KMS-11 (cell line): ENCODE results near the gene HBA2.

Experiments
- H2AFZ ChIP-seq: fragments of 200-600 bp; sonication (generic); 2 replicates; pipeline ENCODE4 v1.6.1; 2016; ENCODE audit warnings: antibody characterized with exemption, mixed run types, low read depth
- H3K27ac ChIP-seq: fragments of 200-600 bp; sonication (generic); 2 replicates; pipeline ENCODE4 v1.6.1; 2016; ENCODE audit warnings: mild to moderate bottlenecking, mixed run types
- H3K27me3 ChIP-seq: fragments of 200-600 bp; sonication (generic); 2 replicates; pipeline ENCODE4 v1.6.1; 2017; ENCODE audit warnings: mild to moderate bottlenecking, low read depth, mixed run types, moderate library complexity; ENCODE audit not compliant: insufficient read depth
- H3K36me3 ChIP-seq: fragments of 200-600 bp; sonication (generic); 2 replicates; pipeline ENCODE4 v1.6.1; 2017; ENCODE audit warnings: mild to moderate bottlenecking, mixed run types; ENCODE audit not compliant: insufficient read depth
- H3K4me1 ChIP-seq: fragments of 200-600 bp; sonication (generic); 2 replicates; pipeline ENCODE4 v1.6.1; 2016; ENCODE audit warnings: mild to moderate bottlenecking, low read depth, mixed run types; ENCODE audit not compliant: poor library complexity, severe bottlenecking
- H3K4me2 ChIP-seq: fragments of 200-600 bp; sonication (generic); 2 replicates; pipeline ENCODE4 v1.7.0; 2016; ENCODE audit warnings: mild to moderate bottlenecking, mixed run types
- H3K4me3 ChIP-seq: fragments of 200-600 bp; sonication (generic); IDR thresholded peaks from 2 replicates; pipeline ENCODE4 v1.6.1; 2017; ENCODE audit warnings: low read depth, low read length, mixed read lengths; ENCODE audit not compliant: insufficient read depth
- H3K79me2 ChIP-seq: fragments of 200-600 bp; sonication (generic); 2 replicates; pipeline ENCODE4 v1.6.1; 2016; ENCODE audit warnings: low read depth, mixed run types; ENCODE audit not compliant: insufficient read depth
- H3K9ac ChIP-seq: fragments of 200-600 bp; sonication (generic); 2 replicates; pipeline ENCODE4 v1.6.1; 2016; ENCODE audit warnings: mild to moderate bottlenecking, mixed run types
- H4K20me1 ChIP-seq: fragments of 200-600 bp; sonication (generic); 2 replicates; pipeline ENCODE4 v1.6.1; 2016; ENCODE audit warnings: mild to moderate bottlenecking, mixed run types; ENCODE audit not compliant: insufficient read depth
- TF ChIP-seq, protein P1 (sequence below): fragments of 200-600 bp; sonication (generic); conservative IDR thresholded peaks from 2 replicates; pipeline ENCODE4 v1.6.1; 2017; ENCODE audit warnings: low read depth, mild to moderate bottlenecking, antibody characterized with exemption, low read length, moderate library complexity, mixed read lengths

The HBA2 gene

DNA sequence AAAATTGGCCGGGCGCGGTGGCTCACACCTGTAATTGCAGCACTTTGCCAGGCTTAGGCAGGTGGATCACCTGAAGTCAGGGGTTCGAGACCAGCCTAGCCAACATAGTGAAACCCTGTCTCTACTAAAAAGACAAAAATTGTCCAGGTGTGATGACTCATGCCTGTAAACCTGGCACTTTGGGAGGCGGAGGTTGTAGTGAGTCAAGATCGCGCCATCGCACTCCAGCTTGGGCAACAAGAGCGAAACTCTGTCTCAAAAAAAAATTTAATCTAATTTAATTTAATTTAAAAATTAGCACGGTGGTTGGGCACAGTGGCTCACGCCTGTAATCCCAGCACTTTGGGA, 6.0 kb downstream of the HBA2 start:
- no peak overlapping the region for H3K9ac ChIP-seq
- no peak overlapping the region for H3K4me3 ChIP-seq
- H3K27ac ChIP-seq = no peak overlapping the region
- no peak overlapping the region for H3K4me2 ChIP-seq
- TF ChIP-seq, protein P1, sequence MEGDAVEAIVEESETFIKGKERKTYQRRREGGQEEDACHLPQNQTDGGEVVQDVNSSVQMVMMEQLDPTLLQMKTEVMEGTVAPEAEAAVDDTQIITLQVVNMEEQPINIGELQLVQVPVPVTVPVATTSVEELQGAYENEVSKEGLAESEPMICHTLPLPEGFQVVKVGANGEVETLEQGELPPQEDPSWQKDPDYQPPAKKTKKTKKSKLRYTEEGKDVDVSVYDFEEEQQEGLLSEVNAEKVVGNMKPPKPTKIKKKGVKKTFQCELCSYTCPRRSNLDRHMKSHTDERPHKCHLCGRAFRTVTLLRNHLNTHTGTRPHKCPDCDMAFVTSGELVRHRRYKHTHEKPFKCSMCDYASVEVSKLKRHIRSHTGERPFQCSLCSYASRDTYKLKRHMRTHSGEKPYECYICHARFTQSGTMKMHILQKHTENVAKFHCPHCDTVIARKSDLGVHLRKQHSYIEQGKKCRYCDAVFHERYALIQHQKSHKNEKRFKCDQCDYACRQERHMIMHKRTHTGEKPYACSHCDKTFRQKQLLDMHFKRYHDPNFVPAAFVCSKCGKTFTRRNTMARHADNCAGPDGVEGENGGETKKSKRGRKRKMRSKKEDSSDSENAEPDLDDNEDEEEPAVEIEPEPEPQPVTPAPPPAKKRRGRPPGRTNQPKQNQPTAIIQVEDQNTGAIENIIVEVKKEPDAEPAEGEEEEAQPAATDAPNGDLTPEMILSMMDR = no peak
- H3K27me3 ChIP-seq = peaks cover 45% of the 10 kb centered on the region
- no peak overlapping the region for H2AFZ ChIP-seq
- no peaks in the 10 kb centered on the region for H4K20me1 ChIP-seq
- no peaks in the 10 kb centered on the region for H3K79me2 ChIP-seq
- peaks cover 10% of the 10 kb centered on the region for H3K4me1 ChIP-seq
- no peaks in the 10 kb centered on the region for H3K36me3 ChIP-seq

DNA sequence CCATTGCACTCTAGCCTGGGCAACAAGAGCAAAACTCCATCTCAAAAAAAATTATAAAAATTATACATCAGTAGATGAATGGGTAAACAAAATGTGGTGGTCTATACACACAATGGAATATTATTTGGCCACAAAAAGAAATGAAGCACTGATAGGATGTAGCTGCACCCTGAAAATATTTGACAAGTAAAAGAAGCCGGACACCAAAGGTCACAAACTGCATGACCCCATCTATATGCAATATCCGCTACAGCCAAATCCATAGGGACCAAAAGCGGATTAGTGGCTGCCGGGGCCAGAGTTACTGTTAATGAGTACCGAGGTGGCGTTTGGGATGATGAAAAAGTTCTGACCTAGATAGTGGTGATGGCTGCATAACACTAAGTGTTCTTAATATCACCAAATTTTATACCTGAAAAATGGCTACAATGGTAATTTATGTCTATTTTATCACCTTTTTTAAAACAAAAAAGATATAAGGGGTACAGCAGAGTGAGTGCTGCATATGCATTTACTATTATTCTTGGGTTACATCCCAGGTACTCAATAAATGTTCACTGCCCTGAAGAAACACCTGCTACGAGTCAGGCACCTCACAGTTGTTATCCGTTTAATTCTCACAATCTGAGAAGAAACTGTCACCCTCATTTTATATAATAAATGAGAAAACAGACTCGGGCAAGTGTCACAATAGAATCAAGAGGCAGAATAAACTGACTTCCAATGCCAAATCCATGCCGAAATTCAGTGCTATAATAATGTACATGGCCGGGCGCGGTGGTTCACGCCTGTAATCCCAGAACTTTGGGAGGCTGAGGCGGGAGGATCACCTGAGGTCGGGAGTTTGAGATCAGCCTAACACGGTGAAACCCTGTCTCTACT, 6.8 kb downstream of the HBA2 start:
- TF ChIP-seq, protein P1 = no peak
- Histone ChIP-seq H3K79me2 (no peaks in the 10 kb centered on the region), H3K36me3 (no peaks in the 10 kb centered on the region), H3K9ac (no peak overlapping the region), H2AFZ (no peak overlapping the region), H3K27ac (no peak overlapping the region), H3K4me3 (no peak overlapping the region), H3K4me1 (peaks cover 10% of the 10 kb centered on the region), H3K27me3 (peaks cover 43% of the 10 kb centered on the region), H4K20me1 (no peaks in the 10 kb centered on the region), H3K4me2 (no peak overlapping the region)

DNA sequence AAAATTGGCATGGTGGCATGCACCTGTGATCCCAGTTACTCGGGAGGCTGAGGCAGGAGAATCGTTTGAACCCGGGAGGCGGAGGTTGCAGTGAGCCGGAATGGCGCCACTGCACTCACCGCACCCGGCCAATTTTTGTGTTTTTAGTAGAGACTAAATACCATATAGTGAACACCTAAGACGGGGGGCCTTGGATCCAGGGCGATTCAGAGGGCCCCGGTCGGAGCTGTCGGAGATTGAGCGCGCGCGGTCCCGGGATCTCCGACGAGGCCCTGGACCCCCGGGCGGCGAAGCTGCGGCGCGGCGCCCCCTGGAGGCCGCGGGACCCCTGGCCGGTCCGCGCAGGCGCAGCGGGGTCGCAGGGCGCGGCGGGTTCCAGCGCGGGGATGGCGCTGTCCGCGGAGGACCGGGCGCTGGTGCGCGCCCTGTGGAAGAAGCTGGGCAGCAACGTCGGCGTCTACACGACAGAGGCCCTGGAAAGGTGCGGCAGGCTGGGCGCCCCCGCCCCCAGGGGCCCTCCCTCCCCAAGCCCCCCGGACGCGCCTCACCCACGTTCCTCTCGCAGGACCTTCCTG, 7.5 kb downstream of the HBA2 start, which contains the start of gene HBQ1:
HBQ1 (plus strand) TSS at position 359 of the 575 bp plus-strand sequence; CDS start at position 387, 28 bp downstream.
- H3K27ac ChIP-seq = no peak within 1 kb of the TSS
- H4K20me1 ChIP-seq = no peaks in the 10 kb centered on the region
- peak within 1 kb of the TSS; percentile 30; the same call in 1 of the 2 replicates for H3K9ac ChIP-seq
- H2AFZ ChIP-seq = peak within 1 kb of the TSS; percentile 94
- H3K79me2 ChIP-seq = no peaks in the 10 kb centered on the region
- TF ChIP-seq, protein P1 = no peak
- no peaks in the 10 kb centered on the region for H3K36me3 ChIP-seq
- peaks cover 10% of the 10 kb centered on the region for H3K4me1 ChIP-seq
- peaks cover 36% of the 10 kb centered on the region for H3K27me3 ChIP-seq
- peak within 1 kb of the TSS; percentile 97 for H3K4me2 ChIP-seq
- H3K4me3 ChIP-seq = no peak within 1 kb of the TSS

DNA sequence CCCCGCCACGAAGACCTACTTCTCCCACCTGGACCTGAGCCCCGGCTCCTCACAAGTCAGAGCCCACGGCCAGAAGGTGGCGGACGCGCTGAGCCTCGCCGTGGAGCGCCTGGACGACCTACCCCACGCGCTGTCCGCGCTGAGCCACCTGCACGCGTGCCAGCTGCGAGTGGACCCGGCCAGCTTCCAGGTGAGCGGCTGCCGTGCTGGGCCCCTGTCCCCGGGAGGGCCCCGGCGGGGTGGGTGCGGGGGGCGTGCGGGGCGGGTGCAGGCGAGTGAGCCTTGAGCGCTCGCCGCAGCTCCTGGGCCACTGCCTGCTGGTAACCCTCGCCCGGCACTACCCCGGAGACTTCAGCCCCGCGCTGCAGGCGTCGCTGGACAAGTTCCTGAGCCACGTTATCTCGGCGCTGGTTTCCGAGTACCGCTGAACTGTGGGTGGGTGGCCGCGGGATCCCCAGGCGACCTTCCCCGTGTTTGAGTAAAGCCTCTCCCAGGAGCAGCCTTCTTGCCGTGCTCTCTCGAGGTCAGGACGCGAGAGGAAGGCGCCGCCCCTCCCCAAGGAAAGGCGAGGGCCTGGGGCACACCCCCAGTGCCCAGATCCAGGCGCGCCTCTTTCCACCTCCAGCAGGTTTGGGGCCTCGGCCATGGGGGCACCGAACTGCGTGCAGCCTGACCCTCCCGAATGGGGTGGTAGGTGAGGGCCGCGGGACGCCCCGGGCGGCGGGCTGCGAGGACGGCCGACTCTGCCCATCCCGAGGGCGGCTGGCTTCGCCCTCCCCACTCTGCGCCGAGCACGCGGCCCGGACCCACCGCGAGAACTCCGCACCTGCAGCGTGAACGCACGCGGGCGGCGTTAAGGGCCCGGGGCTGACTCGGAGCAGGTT, 8.2 kb downstream of the HBA2 start:
- H3K4me3 ChIP-seq = no peak overlapping the region
- TF ChIP-seq, protein P1 = no peak
- H3K4me1 ChIP-seq = peaks cover 10% of the 10 kb centered on the region
- peaks cover 31% of the 10 kb centered on the region for H3K27me3 ChIP-seq
- peak overlapping the region; percentile 94 for H2AFZ ChIP-seq
- no peaks in the 10 kb centered on the region for H3K36me3 ChIP-seq
- no peaks in the 10 kb centered on the region for H3K79me2 ChIP-seq
- peak overlapping the region; percentile 30; the same call in 1 of the 2 replicates for H3K9ac ChIP-seq
- H4K20me1 ChIP-seq = no peaks in the 10 kb centered on the region
- no peak overlapping the region for H3K27ac ChIP-seq
- H3K4me2 ChIP-seq = peak overlapping the region; percentile 97
